Camera-type eye (tissue), 1 donor: ENCODE data around the gene FMO4. TPM values are rescaled to one million over a fixed set of nuclear protein-coding genes. Genes with fewer than 3 reads are reported as not detected.

Experiments used
- total RNA-seq: library from RNA; depleted of rRNA; stranded (reverse); fragments of >200 nt; gene quantifications from one replicate; pipeline ENCODE4 v1.2.3, GENCODE V29; 2014

FMO4 gene, protein sequence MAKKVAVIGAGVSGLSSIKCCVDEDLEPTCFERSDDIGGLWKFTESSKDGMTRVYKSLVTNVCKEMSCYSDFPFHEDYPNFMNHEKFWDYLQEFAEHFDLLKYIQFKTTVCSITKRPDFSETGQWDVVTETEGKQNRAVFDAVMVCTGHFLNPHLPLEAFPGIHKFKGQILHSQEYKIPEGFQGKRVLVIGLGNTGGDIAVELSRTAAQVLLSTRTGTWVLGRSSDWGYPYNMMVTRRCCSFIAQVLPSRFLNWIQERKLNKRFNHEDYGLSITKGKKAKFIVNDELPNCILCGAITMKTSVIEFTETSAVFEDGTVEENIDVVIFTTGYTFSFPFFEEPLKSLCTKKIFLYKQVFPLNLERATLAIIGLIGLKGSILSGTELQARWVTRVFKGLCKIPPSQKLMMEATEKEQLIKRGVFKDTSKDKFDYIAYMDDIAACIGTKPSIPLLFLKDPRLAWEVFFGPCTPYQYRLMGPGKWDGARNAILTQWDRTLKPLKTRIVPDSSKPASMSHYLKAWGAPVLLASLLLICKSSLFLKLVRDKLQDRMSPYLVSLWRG
- total RNA-seq, result 5.7 TPM

GRCh38 chr1:171313835-171314320 lies at the start of gene FMO4:
TSS of gene FMO4 (plus strand) at chr1:171314183. CDS start at chr1:171319826, 5,643 bp downstream.

Other genes starting within 250 kb of the FMO4 start
- gene FMO3, start 223.3 kb upstream of the FMO4 start, total RNA-seq, result 0.49 TPM
- 5.7 TPM for gene FMO2, start 128.9 kb upstream of the FMO4 start, total RNA-seq
- gene FMO1, start 65.7 kb upstream of the FMO4 start, total RNA-seq, result 11.7 TPM
- gene PRRC2C, start 171.3 kb downstream of the FMO4 start, total RNA-seq, result 103 TPM